IPS-NIHi11 (cell line): Measurements from ENCODE around the gene ZNF74.
A peak's percentile ranks its signal among the peaks of the same experiment; 100 is the strongest.

Experiments
- DNase-seq: peaks from one replicate; pipeline ENCODE4 v3.0.0; 2012; ENCODE audit warnings: mixed read lengths, low spot score

ZNF74 gene

GRCh38 chr22:20420157-20420842, 26.3 kb downstream of the ZNF74 start:
- DNase-seq, result no peak

- no peak for DNase-seq
Observed at GRCh38 chr22:20421507-20421874, 27.5 kb downstream of the ZNF74 start.

- DNase-seq, result no peak
Observed at GRCh38 chr22:20422271-20423007, 28.5 kb downstream of the ZNF74 start.

GRCh38 chr22:20423008-20423905, 29.3 kb downstream of the ZNF74 start:
- DNase-seq, result no peak

GRCh38 chr22:20423906-20424551, 30.1 kb downstream of the ZNF74 start:
- no peak for DNase-seq

- no peak for DNase-seq
Observed at GRCh38 chr22:20424568-20424931, 30.6 kb downstream of the ZNF74 start.

- DNase-seq, result peak; percentile 68
Observed at GRCh38 chr22:20424932-20425565, 31.1 kb downstream of the ZNF74 start.

GRCh38 chr22:20425566-20426258, 31.8 kb downstream of the ZNF74 start:
- no peak for DNase-seq

GRCh38 chr22:20426259-20426615, 32.3 kb downstream of the ZNF74 start:
- DNase-seq, result no peak

- no peak for DNase-seq
Observed at GRCh38 chr22:20427104-20427944, 33.4 kb downstream of the ZNF74 start.

GRCh38 chr22:20427945-20428417, 34.0 kb downstream of the ZNF74 start:
- DNase-seq, result no peak

GRCh38 chr22:20428496-20429253, 34.7 kb downstream of the ZNF74 start:
- DNase-seq, result no peak

GRCh38 chr22:20429254-20430100, 35.5 kb downstream of the ZNF74 start:
- DNase-seq, result peak; percentile 93

GRCh38 chr22:20430101-20430719, 36.3 kb downstream of the ZNF74 start:
- DNase-seq, result no peak

GRCh38 chr22:20430720-20431510, 37.0 kb downstream of the ZNF74 start:
- peak; percentile 84 for DNase-seq

GRCh38 chr22:20431511-20432192, 37.7 kb downstream of the ZNF74 start:
- peak; percentile 69 for DNase-seq
